Measurements from ENCODE around the gene ZNF248.

- TF ChIP-seq TEAD1 (CRISPR knock-in tag; IDR thresholded peaks at IDR 0.05): no peak
- TF ChIP-seq MAX (CRISPR knock-in tag; IDR thresholded peaks at IDR 0.05): no peak
- TF ChIP-seq POLR2A (conservative IDR thresholded peaks at IDR 0.05): no peak
- TF ChIP-seq KLF13 (tag; IDR thresholded peaks at IDR 0.05; ENCODE audit: borderline replicate concordance, low read depth): no peak
- no peak for TF ChIP-seq NFATC3 (IDR thresholded peaks at IDR 0.05)
- no peak for TF ChIP-seq ZNF140 (CRISPR knock-in tag; IDR thresholded peaks at IDR 0.05)
- TF ChIP-seq RAD51 (IDR thresholded peaks at IDR 0.05; ENCODE audit: borderline replicate concordance, low read depth): no peak
These were observed 41.1 kb downstream of the ZNF248 start for GRCh38 chr10:37816290-37816689.
